NOMO-1 treated with DMSO at 0.1 percent for 48 hours (cell line): ENCODE data around the gene ALDH18A1.
A peak's percentile ranks its signal among the peaks of the same experiment; 100 is the strongest.

Experiments
- DNase-seq: peaks from one replicate; lab custom pipeline; 2025; ENCODE audit not compliant: unreplicated experiment; lab: John Stamatoyannopoulos, UW

The ALDH18A1 gene

GRCh38 chr10:95579835-95580535 is 76.5 kb downstream of the ALDH18A1 start:
- no peak for DNase-seq

- DNase-seq, result no peak
Measured at GRCh38 chr10:95579292-95579691, 77.2 kb downstream of the ALDH18A1 start.

- no peak for DNase-seq
Measured at GRCh38 chr10:95578619-95579018, 77.9 kb downstream of the ALDH18A1 start.

GRCh38 chr10:95574649-95575365 is 81.7 kb downstream of the ALDH18A1 start:
- DNase-seq, result no peak

GRCh38 chr10:95573964-95574604 is 82.4 kb downstream of the ALDH18A1 start:
- DNase-seq, result no peak

- DNase-seq, result no peak
Measured at GRCh38 chr10:95573527-95573926, 83.0 kb downstream of the ALDH18A1 start.

GRCh38 chr10:95572131-95572820 is 84.2 kb downstream of the ALDH18A1 start:
- DNase-seq, result no peak

- no peak for DNase-seq
Measured at GRCh38 chr10:95571390-95571789, 85.1 kb downstream of the ALDH18A1 start.

- no peak for DNase-seq
Measured at GRCh38 chr10:95569368-95569767, 87.1 kb downstream of the ALDH18A1 start.

GRCh38 chr10:95567903-95568630 is 88.4 kb downstream of the ALDH18A1 start:
- no peak for DNase-seq

GRCh38 chr10:95566136-95566535 is 90.4 kb downstream of the ALDH18A1 start:
- no peak for DNase-seq

GRCh38 chr10:95565336-95565735 is 91.2 kb downstream of the ALDH18A1 start:
- no peak for DNase-seq

GRCh38 chr10:95564291-95564690 is 92.2 kb downstream of the ALDH18A1 start:
- no peak for DNase-seq

GRCh38 chr10:95562341-95562965 is 94.1 kb downstream of the ALDH18A1 start:
- DNase-seq, result no peak

- no peak for DNase-seq
Measured at GRCh38 chr10:95561864-95562177, 94.7 kb downstream of the ALDH18A1 start.

- peak; percentile 98 for DNase-seq
Measured at GRCh38 chr10:95561177-95561863, 95.2 kb downstream of the ALDH18A1 start, which contains the start of gene SORBS1. Gene SORBS1, minus strand, starts transcription at chr10:95561371. Its CDS starts 120,236 bp downstream, at chr10:95441135.

- peak; percentile 5 for DNase-seq
Measured at GRCh38 chr10:95560278-95561176, 96.0 kb downstream of the ALDH18A1 start.

GRCh38 chr10:95559896-95560277 is 96.6 kb downstream of the ALDH18A1 start:
- no peak for DNase-seq

- no peak for DNase-seq
Measured at GRCh38 chr10:95559471-95559870, 97.0 kb downstream of the ALDH18A1 start.
